ENCODE measurements around the gene IL18RAP.

The IL18RAP gene

DNA sequence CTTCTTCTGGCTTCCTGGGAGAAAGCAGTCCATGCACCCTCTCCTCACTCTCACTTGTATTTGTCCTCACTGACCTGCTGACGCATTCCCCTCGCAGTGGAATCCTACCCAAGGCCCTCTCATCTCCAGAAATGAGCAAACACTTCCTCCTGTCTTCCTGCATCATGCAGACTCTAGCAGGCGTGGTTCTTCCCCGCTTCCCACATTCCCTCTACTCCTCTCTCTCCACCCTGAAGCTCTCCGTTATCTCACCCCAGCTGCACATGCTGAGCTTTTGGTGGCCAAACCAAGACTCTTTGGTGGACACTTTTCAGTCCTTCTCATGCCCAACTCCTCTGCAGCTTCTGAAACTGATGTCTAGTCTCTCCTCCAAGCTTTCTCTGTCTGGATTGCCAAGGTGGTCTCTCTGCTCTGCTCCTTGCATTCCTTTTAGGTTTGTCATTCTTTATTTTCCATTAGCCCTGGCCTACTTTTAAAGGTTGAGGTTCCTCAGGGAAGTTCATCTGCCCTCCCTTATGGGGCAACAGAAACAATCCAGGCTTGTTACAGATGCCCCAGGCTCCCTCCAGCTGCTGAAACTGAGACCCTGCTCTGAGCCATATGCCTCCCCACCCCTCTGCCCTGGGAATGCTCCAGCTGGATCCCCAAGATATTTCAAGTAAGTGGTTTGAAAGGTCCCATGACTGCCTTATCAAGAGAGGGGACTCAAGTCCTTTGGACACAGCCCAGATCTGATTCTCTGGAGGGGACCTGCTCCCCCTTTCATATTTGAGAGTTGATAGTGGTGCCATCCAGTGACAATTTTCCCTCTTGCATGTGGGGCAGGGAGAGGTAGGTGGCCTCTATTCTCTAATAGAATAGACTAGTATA, 835 bp upstream of the IL18RAP start:
- no peak for DNase-seq (ENCODE audit: low spot score)

DNA sequence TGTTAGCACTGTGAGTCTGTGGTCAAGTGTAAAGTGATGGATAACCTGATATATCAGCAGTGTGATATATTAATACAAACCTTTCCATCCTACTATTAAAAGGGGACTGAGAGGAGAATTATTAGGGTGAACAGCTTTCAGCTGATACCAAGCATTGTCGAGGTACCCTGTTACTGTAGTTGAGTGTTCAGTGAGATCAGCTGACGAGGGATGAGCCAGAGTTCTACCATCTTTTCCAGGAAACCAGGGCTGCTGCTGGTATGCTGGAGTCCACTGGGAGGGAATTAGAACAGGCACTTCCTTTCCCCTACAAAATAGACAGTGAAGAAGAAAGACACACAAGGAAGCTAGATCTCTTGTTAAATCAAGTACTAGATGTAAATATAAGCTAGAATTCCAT, 408 bp downstream of the IL18RAP start:
- DNase-seq (ENCODE audit: low spot score): no peak

DNA sequence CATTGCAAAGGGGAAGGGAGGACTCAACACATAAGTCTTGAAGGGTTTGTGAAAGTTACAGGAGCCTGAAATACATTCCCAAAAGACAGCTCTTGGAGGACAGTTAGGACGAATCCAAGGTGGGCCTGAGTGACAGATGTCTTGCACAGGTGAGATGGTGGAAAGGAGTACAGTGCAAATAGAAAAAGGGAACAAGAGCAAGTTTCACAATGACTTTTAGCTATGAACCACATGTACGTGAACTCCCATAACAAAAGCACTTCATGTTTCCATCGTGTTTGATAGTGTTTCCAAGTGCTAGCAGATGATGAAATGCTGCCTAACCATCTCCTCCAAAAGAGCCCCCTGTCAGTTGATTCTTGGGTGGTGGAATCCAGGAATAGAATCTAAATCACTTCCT, 1.8 kb downstream of the IL18RAP start:
- DNase-seq (ENCODE audit: low spot score): no peak

DNA sequence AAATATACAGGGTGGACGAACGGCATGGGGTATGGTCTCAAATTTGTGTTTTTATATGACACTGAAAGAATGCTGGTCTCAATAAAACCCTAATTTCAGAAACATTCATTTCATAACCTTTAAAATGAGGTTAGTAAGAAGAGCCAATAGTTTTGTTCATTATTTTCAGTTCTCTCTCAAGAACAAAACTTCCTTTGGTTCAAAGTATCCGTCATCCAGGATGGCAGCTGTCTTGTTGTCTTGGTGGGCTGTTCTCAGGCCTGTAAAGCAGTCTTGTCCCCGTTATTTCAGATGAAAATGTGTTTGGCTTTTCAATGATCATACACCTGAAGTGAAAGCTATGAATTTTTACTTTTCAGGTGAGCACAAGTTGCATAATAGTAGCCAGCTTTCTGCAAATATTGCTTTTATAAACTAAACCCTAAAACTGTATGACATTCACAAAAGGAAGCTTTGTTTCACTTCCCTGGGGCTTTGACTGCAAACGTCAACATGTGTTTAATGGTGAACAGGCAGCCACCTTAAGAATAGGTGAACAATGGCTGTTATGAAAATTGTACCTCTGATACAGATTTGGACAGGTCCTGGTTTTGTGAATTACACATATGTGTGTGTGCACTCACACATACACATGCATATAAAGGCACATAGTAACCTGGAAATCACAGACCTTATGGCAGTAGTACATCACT, 2.6 kb downstream of the IL18RAP start:
- DNase-seq (ENCODE audit: low spot score): no peak

DNA sequence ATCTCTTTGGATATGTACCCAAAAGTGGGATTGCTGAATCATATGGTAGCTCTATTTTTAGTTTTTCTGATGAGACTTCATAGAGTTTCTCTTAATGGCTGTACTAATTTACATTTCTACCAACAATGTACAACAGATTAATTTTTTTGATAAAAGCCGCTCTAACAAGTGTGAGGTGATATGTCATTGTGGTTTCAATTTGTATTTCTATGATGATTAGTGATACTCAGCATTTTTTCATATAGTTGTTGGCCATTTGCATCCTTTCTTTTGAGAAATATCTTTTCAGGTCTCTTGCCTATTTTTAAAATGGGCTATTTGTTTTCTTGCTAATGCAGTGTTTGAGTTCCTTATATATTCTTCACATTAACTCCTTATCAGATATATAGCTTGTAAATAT, 4.3 kb downstream of the IL18RAP start:
- DNase-seq (ENCODE audit: low spot score): no peak

DNA sequence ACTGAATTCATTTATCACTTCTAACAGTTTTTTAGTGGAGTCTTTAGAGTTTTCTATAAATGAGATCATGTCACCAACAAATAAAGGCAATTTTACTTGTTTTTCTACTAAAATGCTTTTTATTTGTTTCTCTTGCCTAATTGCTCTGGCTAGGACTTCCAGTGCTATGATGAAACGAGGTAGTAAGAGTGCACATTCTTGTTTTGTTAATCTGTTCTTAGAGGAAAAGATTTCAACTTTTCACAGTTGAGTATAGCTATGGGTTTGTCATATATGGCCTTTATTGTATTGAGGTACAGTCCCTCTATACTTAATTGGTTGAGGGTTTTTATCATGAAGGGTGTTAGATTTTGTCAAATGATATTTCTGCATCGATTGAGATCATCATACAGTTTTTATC, 5.6 kb downstream of the IL18RAP start:
- DNase-seq (ENCODE audit: low spot score): no peak

DNA sequence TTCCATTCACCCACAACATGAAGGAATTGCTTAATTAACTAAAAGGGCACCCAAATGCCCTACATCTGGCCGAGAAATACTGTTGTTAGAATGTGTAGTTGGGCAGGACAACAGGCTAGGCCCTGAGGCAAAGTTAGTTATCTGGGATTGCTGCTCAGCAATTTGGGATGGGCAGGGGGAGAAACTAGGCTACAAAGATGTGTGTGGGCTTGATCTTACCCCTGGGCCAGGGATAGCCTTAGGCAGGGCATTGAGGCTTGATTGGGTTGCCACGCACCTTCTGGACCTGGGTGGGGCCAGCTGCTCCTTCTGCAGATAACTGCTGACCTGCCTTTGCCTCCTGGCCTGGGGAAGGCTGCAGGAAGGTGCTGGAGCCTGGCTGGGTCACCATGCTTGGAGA, 9.4 kb downstream of the IL18RAP start:
- no peak for DNase-seq (ENCODE audit: low spot score)

DNA sequence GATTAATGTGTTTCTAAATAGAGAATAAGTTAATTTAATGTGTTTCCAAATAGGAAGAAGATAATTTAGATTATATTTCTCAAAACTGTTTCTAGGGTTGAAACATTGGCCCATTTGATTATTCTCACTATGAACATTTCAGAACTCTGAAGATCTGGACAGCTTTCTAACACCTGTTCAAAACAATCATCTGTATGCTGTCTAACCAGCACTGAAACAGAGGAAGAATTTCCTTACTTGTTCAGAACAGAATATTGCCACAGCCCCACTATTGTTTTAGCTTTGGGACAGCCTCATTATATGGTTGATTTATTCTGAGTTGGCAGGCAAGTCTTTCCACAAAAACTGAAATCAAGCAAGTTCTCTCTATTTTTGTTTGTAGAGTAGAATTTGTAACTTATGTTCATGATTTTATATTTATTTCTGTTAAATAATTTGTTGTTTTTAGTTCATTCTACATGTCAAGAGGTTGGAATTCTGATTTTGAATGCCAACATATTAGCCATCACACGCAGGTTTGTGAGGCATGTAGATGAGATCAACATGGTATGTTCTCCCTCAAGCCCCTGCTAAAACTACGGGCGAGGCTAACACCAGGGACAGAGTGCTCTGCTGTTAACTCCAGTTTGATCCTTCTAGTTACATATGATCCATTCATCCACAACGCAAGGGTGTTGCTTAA, 11.2 kb downstream of the IL18RAP start:
- no peak for DNase-seq (ENCODE audit: low spot score)

DNA sequence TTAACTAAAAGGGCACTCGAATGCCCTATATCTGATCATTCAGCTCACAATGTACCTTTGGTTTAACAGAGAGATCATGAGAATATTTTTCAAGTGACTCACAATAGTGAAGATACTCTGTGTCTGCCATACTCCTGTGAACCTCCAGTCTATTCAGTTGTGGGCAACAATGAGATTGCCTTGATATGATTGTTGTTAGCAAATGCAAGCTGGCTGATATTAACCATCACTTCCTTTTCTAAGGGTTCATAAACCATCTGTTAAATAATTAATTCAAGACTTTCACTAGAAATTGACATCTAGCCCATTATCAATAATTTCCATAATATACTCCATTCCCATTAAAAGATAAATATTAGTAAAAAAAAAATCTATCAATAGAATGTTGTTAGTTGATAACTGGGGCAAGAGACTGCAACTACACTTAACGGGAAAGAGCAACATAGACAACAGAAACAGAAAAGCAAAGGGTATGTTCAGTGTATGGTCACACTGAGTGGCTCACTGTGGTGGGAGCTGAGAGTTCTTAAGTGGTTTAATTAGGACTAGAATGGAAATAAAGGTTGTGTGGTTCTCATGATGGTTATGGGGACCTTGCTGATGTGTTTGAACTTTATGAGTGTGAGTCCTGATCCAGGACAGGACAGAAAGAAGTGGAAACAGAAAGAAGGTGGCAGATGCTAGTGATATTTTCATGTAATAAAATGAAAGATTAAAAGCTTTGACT, 11.9 kb downstream of the IL18RAP start:
- no peak for DNase-seq (ENCODE audit: low spot score)

DNA sequence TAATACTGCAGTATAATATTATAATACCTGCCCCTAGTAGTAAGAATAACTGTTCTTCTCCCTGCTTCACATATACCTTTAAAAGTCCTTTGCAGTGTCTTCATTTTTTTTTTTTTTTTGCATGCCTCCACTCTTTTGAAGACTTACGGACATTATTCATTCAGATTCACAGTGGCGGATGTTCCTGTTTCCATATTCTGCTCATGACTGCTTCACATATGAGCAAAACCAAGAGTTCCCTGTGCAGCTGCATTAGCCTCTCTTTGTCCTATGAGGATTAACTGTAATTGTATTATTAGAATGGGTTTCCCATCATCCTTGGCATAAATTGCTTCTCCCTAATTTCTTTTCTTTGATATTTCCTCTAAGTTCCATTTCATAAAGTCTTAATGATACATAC, 12.8 kb downstream of the IL18RAP start:
- no peak for DNase-seq (ENCODE audit: low spot score)

DNA sequence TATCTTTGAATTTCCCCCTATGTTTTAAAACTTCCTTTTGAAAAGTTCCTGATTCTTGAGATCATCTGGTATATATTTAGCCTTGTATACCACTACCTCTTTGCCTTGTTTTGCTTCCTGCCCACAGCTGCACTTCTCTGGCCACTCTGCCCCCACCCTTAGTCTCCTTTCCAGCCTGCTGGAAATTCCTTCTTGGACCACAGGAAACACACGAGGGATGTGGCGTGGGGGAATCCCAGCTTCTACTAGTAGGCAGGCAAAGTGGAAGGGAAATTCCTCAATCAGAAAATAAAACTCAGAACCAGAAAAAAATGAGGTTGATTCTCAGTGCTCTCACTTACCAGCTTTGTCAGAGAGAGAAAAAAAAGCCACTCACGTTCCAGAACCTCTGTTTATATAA, 13.4 kb downstream of the IL18RAP start:
- DNase-seq (ENCODE audit: low spot score): no peak

DNA sequence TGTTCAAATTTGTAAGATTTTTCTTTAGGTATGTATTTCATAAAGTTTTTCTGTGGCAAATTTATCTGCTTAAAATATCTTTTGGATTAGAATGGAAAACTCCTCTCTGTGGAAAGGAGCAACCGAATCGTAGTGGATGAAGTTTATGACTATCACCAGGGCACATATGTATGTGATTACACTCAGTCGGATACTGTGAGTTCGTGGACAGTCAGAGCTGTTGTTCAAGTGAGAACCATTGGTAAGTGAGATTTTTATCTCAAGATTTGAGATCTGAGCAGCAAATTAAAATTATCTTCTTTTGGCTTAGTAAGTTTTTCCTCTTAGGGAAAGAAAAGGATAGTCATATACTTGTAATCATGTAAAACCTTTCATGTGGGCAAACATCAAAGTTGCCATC, 14.2 kb downstream of the IL18RAP start:
- DNase-seq (ENCODE audit: low spot score): no peak

DNA sequence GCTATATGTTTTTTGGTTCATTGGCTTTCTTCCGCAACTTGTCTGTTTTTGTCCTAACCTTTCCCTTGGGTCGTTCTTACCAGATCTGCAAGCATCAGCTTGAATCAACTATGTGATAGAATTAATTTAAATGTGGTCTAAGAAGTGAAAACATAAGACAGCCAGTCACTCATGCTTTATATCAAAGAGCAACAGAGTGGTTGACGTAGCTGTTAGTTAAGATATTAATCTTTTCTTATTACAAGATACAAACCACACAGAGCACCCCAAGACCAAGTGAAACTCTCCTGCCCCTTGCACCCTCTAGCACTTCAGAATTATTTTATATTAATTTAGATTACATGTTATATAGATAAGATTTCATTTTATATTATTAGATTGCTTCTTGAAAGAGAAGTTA, 15.2 kb downstream of the IL18RAP start:
- DNase-seq (ENCODE audit: low spot score): no peak

DNA sequence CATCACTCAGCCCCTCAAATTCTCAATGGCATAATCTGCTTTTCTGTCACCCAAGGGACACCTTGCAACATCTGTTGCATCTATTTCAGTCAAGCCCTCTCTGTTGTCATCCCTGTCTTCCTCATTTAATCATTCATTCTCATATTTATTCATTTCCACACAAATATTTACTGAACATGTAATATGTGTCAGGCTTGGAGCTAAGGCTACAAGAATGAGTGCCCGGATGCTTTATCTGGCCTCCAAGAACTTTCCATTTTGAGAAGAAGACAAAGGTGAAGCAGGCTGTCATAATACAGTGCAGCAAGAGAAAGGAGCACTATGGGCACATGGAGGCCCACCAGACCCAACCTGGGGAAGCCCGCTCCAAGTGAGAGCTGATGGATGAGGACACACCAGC, 15.6 kb downstream of the IL18RAP start:
- DNase-seq (ENCODE audit: low spot score): no peak

DNA sequence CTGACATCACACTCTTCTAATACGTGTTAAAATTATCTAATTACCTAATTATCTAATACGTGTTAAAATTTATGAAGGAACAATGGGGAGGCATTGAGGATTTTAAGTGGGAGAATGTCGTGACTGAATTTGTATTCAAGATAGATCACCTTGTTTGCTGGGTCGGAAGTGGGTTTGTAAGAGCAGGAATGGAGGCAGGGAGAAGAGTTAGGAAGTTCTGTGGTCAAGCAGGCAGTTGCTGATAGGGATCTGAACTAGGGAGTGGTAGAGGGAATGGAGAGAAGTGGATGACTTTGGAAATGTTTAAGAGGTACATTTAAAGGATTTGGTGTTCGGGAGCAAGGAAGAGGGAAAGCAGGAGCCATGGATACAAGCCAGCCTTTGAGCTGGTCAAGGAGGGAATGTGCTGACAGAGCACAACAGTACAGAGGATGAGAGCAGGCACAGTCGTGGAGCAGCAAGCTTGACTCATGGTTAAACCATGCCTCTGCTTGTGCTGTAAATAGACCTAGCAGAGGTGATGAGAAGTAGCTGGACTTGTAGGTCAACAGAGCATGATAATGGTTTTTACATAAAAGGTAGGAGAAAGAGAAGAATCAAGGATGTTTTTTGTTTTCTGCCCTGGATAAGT, 16.2 kb downstream of the IL18RAP start:
- DNase-seq (ENCODE audit: low spot score): no peak

DNA sequence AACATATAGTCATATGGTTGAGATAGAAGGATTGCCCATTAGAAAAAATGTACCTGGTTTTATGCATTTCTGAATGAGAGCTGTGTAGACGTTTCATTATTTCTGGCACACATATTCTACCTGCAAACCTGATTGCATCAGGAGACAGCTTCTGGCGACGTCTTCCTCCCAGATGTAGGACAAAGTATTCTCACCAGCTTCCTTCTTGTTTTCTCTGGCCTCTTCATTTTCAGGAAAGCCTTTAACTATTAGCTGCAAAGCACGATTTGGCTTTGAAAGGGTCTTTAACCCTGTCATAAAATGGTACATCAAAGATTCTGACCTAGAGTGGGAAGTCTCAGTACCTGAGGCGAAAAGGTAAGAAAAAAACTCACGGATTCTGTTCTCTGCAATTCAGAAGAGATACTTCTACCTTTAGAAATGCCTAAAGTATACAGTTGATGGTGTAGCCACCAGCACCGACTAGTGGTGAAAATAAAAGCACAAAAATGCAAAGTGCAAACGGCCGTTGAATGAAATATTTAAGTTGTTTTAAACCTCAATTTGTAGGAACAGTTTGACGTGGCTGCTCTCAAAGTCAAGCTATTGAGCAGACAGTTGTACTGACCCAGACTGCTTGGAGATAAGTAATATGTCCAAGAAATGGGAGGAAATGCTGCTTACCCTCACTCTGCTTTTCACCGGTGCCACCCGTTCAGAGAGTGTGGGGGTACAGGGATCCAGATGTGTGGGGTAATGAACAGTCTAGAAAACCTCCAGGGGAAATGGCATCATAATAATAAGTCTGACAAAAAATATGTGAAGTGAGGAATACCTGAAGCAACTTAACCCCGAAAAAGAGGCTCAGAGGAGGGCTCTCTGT, 20.2 kb downstream of the IL18RAP start:
- peak; percentile 26 for DNase-seq (ENCODE audit: low spot score)

DNA sequence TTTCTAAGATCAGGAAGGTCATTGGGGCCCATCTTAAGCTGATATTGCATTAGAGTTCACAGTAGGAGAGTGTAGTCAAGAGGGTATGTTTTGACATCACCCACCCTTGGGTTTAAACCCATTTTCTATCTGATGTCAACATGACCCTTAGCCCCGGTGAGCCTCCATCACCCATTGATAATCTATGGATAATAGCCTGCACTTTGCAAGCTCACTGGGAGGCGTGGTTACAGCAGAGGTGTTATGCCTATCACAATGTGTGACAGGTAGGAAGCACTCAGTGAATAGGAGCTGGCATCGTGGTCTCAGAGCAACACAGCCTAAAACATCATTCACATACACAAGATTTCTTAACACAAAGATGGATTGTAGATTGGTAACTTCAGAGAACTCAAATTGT, 21.3 kb downstream of the IL18RAP start:
- no peak for DNase-seq (ENCODE audit: low spot score)

DNA sequence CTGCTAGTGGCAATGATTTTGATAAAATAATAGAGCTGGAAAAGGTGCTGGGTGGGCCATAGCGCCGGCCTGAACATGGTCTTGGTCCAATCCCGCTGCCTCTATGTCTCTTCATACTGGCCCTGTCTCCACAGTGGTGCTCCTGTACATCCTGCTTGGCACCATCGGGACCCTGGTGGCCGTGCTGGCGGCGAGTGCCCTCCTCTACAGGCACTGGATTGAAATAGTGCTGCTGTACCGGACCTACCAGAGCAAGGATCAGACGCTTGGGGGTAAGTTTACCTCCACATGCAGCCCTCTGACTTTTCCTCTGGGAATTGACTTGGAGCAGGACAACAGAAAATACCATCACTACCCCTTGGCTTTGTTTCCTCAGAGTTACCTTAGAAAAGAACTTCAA, 24.0 kb downstream of the IL18RAP start:
- DNase-seq (ENCODE audit: low spot score): no peak

DNA sequence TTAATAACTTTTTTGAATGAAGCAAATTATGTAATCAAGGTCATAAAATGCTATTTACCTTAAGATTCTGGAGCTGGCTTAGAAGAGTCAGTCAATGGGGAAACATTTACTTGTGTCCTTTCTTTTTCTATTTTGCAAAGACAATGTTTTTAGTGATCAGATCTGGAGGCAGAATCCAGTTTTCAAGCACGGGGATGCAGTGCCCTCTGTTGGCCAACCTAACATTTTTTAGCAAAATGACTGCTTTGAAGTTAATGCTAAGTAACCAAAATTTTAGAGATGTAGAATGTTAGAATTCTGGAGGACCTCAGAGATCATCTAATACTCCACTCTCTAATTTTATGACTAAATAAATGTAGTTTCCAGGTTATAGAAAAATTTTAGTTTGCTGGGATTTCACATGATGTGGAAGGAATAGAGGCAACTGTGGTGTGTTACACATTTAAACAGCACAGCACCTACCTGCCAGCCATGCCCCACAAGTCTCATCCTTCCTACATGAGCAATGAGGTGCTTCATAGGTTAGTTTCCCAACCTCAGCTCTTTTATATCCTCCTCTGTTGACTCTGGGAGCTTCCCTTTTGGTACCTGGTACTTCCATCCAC, 26.5 kb downstream of the IL18RAP start:
- peak; percentile 50 for DNase-seq (ENCODE audit: low spot score)

DNA sequence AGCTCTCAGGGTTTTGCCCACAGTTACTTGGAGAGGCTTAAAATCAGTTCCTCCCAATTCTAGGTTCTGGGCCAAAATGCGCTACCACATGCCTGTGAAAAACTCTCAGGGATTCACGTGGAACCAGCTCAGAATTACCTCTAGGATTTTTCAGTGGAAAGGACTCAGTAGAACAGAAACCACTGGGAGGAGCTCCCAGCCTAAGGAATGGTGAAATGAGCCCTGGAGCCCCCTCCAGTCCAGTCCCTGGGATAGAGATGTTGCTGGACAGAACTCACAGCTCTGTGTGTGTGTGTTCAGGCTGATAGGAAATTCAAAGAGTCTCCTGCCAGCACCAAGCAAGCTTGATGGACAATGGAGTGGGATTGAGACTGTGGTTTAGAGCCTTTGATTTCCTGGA, 29.0 kb downstream of the IL18RAP start:
- DNase-seq (ENCODE audit: low spot score): peak; percentile 27

DNA sequence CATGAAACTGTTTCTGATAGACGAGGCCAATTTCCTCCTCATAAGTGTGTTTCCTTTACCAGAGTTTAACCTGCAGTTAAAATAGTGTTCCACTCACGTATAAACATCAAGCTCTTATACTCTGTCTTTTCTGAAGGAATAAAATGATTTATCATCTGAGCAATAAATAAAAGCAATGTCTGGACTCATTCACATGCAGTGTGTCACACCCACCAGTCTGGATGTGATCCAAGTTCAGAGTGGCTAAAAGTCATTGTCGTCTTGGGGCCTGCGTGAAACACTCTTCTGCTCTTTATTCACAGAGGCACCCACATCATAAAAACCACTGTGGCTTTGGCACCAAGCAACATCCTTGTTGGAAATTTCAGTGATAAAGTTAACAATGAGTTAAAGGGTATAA, 30.5 kb downstream of the IL18RAP start:
- no peak for DNase-seq (ENCODE audit: low spot score)

Data from iPS-NIHi11 (cell line).